ENCODE results near the gene GOLPH3.

The GOLPH3 gene

DNA sequence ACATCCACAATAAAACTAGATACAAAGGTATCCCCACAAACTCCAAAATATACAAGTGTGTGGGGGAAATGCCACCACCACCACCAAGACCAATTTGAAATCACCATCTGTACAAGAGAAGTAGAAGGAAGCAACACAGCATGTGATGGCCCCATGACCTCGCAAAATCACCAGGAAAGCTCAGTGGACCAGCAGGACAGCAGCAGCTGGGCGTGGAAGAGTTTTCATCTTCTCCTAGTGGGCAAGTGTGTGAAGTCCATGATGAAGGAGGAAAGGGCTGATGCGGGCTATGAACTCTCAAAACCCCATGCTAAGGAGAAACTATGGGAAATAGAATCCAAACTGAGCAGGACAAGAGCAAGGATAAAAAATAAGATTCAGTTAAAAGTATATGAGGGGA lies 58.1 kb downstream of the GOLPH3 start:
- TF ChIP-seq TEAD4 (IDR thresholded peaks at IDR 0.05), result no peak
- TF ChIP-seq TCF12 (IDR thresholded peaks at IDR 0.05; ENCODE audit: low read depth), result no peak
- no peak for TF ChIP-seq FOXM1 (IDR thresholded peaks at IDR 0.05; ENCODE audit: borderline replicate concordance, low read depth)
- TF ChIP-seq NFIC (IDR thresholded peaks at IDR 0.05), result no peak
- no peak for TF ChIP-seq YY1 (IDR thresholded peaks at IDR 0.05; ENCODE audit: low read depth)
- TF ChIP-seq ZBTB7A (IDR thresholded peaks at IDR 0.05; ENCODE audit: low read depth), result no peak
- no peak for TF ChIP-seq EGR1 (IDR thresholded peaks at IDR 0.05)
- TF ChIP-seq TAF1 (IDR thresholded peaks at IDR 0.05; ENCODE audit: low read depth), result no peak
- no peak for TF ChIP-seq EP300 (IDR thresholded peaks at IDR 0.05; ENCODE audit: borderline replicate concordance)
- no peak for TF ChIP-seq RAD21 (IDR thresholded peaks at IDR 0.05; ENCODE audit: low read depth)
- no peak for TF ChIP-seq CEBPB (IDR thresholded peaks at IDR 0.05)
- no peak for TF ChIP-seq USF1 (IDR thresholded peaks at IDR 0.05)

DNA sequence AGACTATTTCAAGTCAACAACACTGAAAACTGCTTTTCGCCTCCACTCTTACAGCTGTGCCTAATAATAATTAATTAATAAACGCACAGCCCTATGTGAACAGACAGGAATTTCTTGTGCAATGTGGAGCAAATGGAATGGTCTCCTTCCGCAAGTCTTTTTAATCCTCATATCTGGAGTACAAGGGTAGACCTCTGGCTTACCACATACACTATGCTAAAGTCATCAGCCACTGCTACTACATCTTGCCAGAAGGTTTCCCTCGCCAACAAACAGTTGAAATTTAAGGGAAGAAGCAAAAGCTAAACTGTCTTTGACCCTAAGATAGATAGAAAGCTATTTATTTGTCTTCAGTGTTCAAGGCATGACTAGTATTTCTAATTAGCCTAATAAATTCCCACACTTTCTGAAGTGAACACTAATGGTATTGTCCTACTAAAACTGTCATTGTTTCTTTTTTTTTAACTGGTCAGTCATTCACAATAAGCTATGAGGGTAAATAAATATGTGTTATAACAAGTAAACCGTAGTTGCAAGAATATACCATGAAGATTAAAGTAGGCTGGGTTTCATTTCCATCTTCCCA lies 63.9 kb downstream of the GOLPH3 start:
- TF ChIP-seq CEBPB (IDR thresholded peaks at IDR 0.05), result no peak
- no peak for TF ChIP-seq MAX (IDR thresholded peaks at IDR 0.05)
- TF ChIP-seq EGR1 (IDR thresholded peaks at IDR 0.05), result no peak
- TF ChIP-seq TCF12 (IDR thresholded peaks at IDR 0.05; ENCODE audit: low read depth), result no peak
- TF ChIP-seq FOXM1 (IDR thresholded peaks at IDR 0.05; ENCODE audit: borderline replicate concordance, low read depth), result no peak
- TF ChIP-seq, protein P1, sequence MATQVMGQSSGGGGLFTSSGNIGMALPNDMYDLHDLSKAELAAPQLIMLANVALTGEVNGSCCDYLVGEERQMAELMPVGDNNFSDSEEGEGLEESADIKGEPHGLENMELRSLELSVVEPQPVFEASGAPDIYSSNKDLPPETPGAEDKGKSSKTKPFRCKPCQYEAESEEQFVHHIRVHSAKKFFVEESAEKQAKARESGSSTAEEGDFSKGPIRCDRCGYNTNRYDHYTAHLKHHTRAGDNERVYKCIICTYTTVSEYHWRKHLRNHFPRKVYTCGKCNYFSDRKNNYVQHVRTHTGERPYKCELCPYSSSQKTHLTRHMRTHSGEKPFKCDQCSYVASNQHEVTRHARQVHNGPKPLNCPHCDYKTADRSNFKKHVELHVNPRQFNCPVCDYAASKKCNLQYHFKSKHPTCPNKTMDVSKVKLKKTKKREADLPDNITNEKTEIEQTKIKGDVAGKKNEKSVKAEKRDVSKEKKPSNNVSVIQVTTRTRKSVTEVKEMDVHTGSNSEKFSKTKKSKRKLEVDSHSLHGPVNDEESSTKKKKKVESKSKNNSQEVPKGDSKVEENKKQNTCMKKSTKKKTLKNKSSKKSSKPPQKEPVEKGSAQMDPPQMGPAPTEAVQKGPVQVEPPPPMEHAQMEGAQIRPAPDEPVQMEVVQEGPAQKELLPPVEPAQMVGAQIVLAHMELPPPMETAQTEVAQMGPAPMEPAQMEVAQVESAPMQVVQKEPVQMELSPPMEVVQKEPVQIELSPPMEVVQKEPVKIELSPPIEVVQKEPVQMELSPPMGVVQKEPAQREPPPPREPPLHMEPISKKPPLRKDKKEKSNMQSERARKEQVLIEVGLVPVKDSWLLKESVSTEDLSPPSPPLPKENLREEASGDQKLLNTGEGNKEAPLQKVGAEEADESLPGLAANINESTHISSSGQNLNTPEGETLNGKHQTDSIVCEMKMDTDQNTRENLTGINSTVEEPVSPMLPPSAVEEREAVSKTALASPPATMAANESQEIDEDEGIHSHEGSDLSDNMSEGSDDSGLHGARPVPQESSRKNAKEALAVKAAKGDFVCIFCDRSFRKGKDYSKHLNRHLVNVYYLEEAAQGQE (IDR thresholded peaks at IDR 0.05; ENCODE audit: low read depth), result no peak
- no peak for TF ChIP-seq ZBTB7A (IDR thresholded peaks at IDR 0.05; ENCODE audit: low read depth)
- no peak for TF ChIP-seq USF1 (IDR thresholded peaks at IDR 0.05)
- TF ChIP-seq TEAD4 (IDR thresholded peaks at IDR 0.05), result no peak
- TF ChIP-seq NFIC (IDR thresholded peaks at IDR 0.05), result no peak
- TF ChIP-seq CREB1 (IDR thresholded peaks at IDR 0.05; ENCODE audit: low read depth), result no peak
- TF ChIP-seq RAD21 (IDR thresholded peaks at IDR 0.05; ENCODE audit: low read depth), result no peak
- no peak for TF ChIP-seq EP300 (IDR thresholded peaks at IDR 0.05; ENCODE audit: borderline replicate concordance)
- TF ChIP-seq TAF1 (IDR thresholded peaks at IDR 0.05; ENCODE audit: low read depth), result no peak
- no peak for TF ChIP-seq YY1 (IDR thresholded peaks at IDR 0.05; ENCODE audit: low read depth)

DNA sequence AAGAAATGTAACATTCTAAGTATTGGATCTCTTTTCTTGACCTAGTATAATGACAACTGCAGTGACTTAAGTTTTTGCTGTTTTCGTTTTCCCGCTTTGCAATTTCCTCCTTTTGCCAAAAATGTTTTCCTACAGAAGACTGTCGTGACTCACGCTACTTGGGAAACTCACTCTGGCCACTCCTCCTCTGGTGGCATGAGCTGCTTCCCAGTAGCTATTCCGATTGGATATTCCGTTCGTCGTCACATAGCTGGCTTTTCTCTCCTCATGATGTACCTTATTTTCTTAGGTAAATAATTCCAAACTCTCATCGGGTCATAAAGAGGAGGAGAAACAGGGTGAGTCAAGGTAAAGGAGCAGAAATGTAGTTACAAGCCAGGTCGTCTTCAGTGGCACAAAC lies 64.9 kb downstream of the GOLPH3 start:
- no peak for TF ChIP-seq TCF12 (IDR thresholded peaks at IDR 0.05; ENCODE audit: low read depth)
- no peak for TF ChIP-seq RAD21 (IDR thresholded peaks at IDR 0.05; ENCODE audit: low read depth)
- TF ChIP-seq, protein P1 (IDR thresholded peaks at IDR 0.05; ENCODE audit: low read depth), result no peak
- TF ChIP-seq TEAD4 (IDR thresholded peaks at IDR 0.05), result no peak
- TF ChIP-seq MAX (IDR thresholded peaks at IDR 0.05), result no peak
- no peak for TF ChIP-seq YY1 (IDR thresholded peaks at IDR 0.05; ENCODE audit: low read depth)
- no peak for TF ChIP-seq CREB1 (IDR thresholded peaks at IDR 0.05; ENCODE audit: low read depth)
- no peak for TF ChIP-seq USF1 (IDR thresholded peaks at IDR 0.05)
- no peak for TF ChIP-seq FOXM1 (IDR thresholded peaks at IDR 0.05; ENCODE audit: borderline replicate concordance, low read depth)
- TF ChIP-seq NFIC (IDR thresholded peaks at IDR 0.05), result no peak
- no peak for TF ChIP-seq ZBTB7A (IDR thresholded peaks at IDR 0.05; ENCODE audit: low read depth)
- no peak for TF ChIP-seq CEBPB (IDR thresholded peaks at IDR 0.05)
- no peak for TF ChIP-seq EGR1 (IDR thresholded peaks at IDR 0.05)
- TF ChIP-seq EP300 (IDR thresholded peaks at IDR 0.05; ENCODE audit: borderline replicate concordance), result no peak
- no peak for TF ChIP-seq TAF1 (IDR thresholded peaks at IDR 0.05; ENCODE audit: low read depth)

DNA sequence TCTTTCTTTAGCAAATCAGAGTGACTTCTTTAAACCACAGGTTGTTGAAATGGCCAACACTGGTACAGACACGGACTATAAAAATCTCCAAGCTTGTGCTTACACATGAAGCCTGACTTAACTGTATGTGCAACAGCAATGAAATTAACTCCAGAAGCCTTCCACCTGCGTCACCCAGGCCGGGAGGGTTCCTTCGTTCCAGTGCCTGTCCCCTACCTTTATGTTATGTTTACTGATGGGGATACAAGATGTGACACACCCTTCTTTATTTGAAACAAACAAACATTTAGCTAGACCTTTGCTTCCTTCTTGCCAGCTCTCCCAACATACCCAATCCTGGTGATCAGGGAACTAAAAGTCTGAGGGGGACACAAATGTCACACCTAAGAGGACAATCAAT lies 66.0 kb downstream of the GOLPH3 start:
- TF ChIP-seq EP300 (IDR thresholded peaks at IDR 0.05; ENCODE audit: borderline replicate concordance), result no peak
- TF ChIP-seq CREB1 (IDR thresholded peaks at IDR 0.05; ENCODE audit: low read depth), result no peak
- TF ChIP-seq NFIC (IDR thresholded peaks at IDR 0.05), result no peak
- no peak for TF ChIP-seq TCF12 (IDR thresholded peaks at IDR 0.05; ENCODE audit: low read depth)
- TF ChIP-seq TAF1 (IDR thresholded peaks at IDR 0.05; ENCODE audit: low read depth), result no peak
- TF ChIP-seq USF1 (IDR thresholded peaks at IDR 0.05), result no peak

- TF ChIP-seq TEAD4 (IDR thresholded peaks at IDR 0.05) (no peak), CEBPB (IDR thresholded peaks at IDR 0.05) (no peak), USF1 (IDR thresholded peaks at IDR 0.05) (no peak), YY1 (IDR thresholded peaks at IDR 0.05; ENCODE audit: low read depth) (no peak), CREB1 (IDR thresholded peaks at IDR 0.05; ENCODE audit: low read depth) (no peak), NFIC (IDR thresholded peaks at IDR 0.05) (no peak), ZBTB7A (IDR thresholded peaks at IDR 0.05; ENCODE audit: low read depth) (no peak), TCF12 (IDR thresholded peaks at IDR 0.05; ENCODE audit: low read depth) (no peak), RAD21 (IDR thresholded peaks at IDR 0.05; ENCODE audit: low read depth) (no peak), MAX (IDR thresholded peaks at IDR 0.05) (no peak), EP300 (IDR thresholded peaks at IDR 0.05; ENCODE audit: borderline replicate concordance) (no peak), FOXM1 (IDR thresholded peaks at IDR 0.05; ENCODE audit: borderline replicate concordance, low read depth) (no peak), EGR1 (IDR thresholded peaks at IDR 0.05) (no peak), TAF1 (IDR thresholded peaks at IDR 0.05; ENCODE audit: low read depth) (no peak)
- TF ChIP-seq, protein P1 (IDR thresholded peaks at IDR 0.05; ENCODE audit: low read depth), result no peak
These were observed 66.8 kb downstream of the GOLPH3 start for GRCh38 chr5:32107291-32107690.

All from Ishikawa (cell line).